H9 (cell line): Measurements from ENCODE around the gene HIPK1. TPM values are rescaled to one million over a fixed set of nuclear protein-coding genes. Genes with fewer than 3 reads are reported as not detected.
A peak's percentile ranks its signal among the peaks of the same experiment; 100 is the strongest.

ENCODE experiments used
- DNase-seq: peaks from one replicate; pipeline ENCODE4 v3.0.0-alpha.2; 2017
- H2AFZ ChIP-seq: one replicate; pipeline ENCODE4 v1.6.1; 2013; ENCODE audit warnings: mild to moderate bottlenecking, low read length, control low read depth, moderate library complexity
- H2AK5ac ChIP-seq: 2 replicates; pipeline ENCODE4 v1.6.1; 2013; ENCODE audit warnings: low read length, control low read depth, mixed read lengths; ENCODE audit not compliant: insufficient read length
- H2BK120ac ChIP-seq: one replicate; pipeline ENCODE4 v1.6.1; 2013; ENCODE audit warnings: low read depth, mild to moderate bottlenecking, low read length, control low read depth, inconsistent platforms; ENCODE audit not compliant: poor library complexity, severe bottlenecking
- H2BK12ac ChIP-seq: 2 replicates; pipeline ENCODE4 v1.6.1; 2013; ENCODE audit warnings: low read length, control low read depth, mixed read lengths, low read depth; ENCODE audit not compliant: insufficient read length
- H2BK15ac ChIP-seq: 2 replicates; pipeline ENCODE4 v1.6.1; 2013; ENCODE audit warnings: low read depth, low read length, control low read depth
- H2BK20ac ChIP-seq: one replicate; pipeline ENCODE4 v1.6.1; 2013; ENCODE audit warnings: low read depth, mild to moderate bottlenecking, low read length, control low read depth, inconsistent platforms; ENCODE audit not compliant: poor library complexity, severe bottlenecking
- H2BK5ac ChIP-seq: 2 replicates; pipeline ENCODE4 v1.6.1; 2013; ENCODE audit warnings: low read length, control low read depth, mixed read lengths; ENCODE audit not compliant: insufficient read length
- H3K14ac ChIP-seq: 2 replicates; pipeline ENCODE4 v1.6.1; 2013; ENCODE audit warnings: low read length, control low read depth; ENCODE audit not compliant: insufficient read depth
- H3K18ac ChIP-seq: 2 replicates; pipeline ENCODE4 v1.6.1; 2013; ENCODE audit warnings: low read depth, mild to moderate bottlenecking, mixed read lengths, low read length, control low read depth; ENCODE audit not compliant: insufficient read length
- H3K23ac ChIP-seq: 2 replicates; pipeline ENCODE4 v1.6.1; 2013; ENCODE audit warnings: low read length, control low read depth, mixed read lengths, low read depth; ENCODE audit not compliant: insufficient read length
- H3K23me2 ChIP-seq: 2 replicates; pipeline ENCODE4 v1.6.1; 2013; ENCODE audit warnings: low read depth, mild to moderate bottlenecking, mixed read lengths, low read length, control low read depth; ENCODE audit not compliant: insufficient read length, poor library complexity, severe bottlenecking
- H3K27ac ChIP-seq: 2 replicates; pipeline ENCODE4 v1.5.1; 2013; ENCODE audit warnings: low read length, control low read depth, mixed read lengths, low read depth; ENCODE audit not compliant: insufficient read length
- H3K27me3 ChIP-seq: 2 replicates; pipeline ENCODE4 v1.6.1; 2013; ENCODE audit warnings: low read length, control low read depth, inconsistent platforms; ENCODE audit not compliant: insufficient read depth
- H3K4ac ChIP-seq: 2 replicates; pipeline ENCODE4 v1.6.1; 2013; ENCODE audit warnings: low read depth, mild to moderate bottlenecking, control low read depth, inconsistent platforms, low read length, moderate library complexity
- H3K4me1 ChIP-seq: 2 replicates; pipeline ENCODE4 v1.6.1; 2013; ENCODE audit warnings: low read length, control low read depth, inconsistent platforms; ENCODE audit not compliant: insufficient read depth
- H3K4me2 ChIP-seq: 2 replicates; pipeline ENCODE4 v1.6.1; 2013; ENCODE audit warnings: low read length, control low read depth, mixed read lengths; ENCODE audit not compliant: insufficient read length, insufficient read depth
- H3K56ac ChIP-seq: 2 replicates; pipeline ENCODE4 v1.6.1; 2013; ENCODE audit warnings: low read depth, mild to moderate bottlenecking, mixed read lengths, low read length, control low read depth; ENCODE audit not compliant: insufficient read length
- H3K79me1 ChIP-seq: 2 replicates; pipeline ENCODE4 v1.6.1; 2013; ENCODE audit warnings: low read depth, mild to moderate bottlenecking, moderate library complexity, low read length, control low read depth, inconsistent platforms; ENCODE audit not compliant: insufficient read depth, poor library complexity, severe bottlenecking
- H3K79me2 ChIP-seq: 2 replicates; pipeline ENCODE4 v1.6.1; 2013; ENCODE audit warnings: low read length, control low read depth, inconsistent platforms; ENCODE audit not compliant: insufficient read depth
- H3K9ac ChIP-seq: 2 replicates; pipeline ENCODE4 v1.6.1; 2013; ENCODE audit warnings: low read length, control low read depth, mixed read lengths; ENCODE audit not compliant: insufficient read length; ENCODE audit errors: extremely low read depth
- H3K9me3 ChIP-seq: one replicate; pipeline ENCODE4 v1.6.1; 2013; ENCODE audit warnings: low read depth, low read length, inconsistent platforms; ENCODE audit not compliant: control insufficient read depth
- H3T11ph ChIP-seq: one replicate; pipeline ENCODE4 v1.6.1; 2013; ENCODE audit warnings: mild to moderate bottlenecking, low read length, control low read depth, inconsistent platforms
- H4K20me1 ChIP-seq: one replicate; pipeline ENCODE4 v1.6.1; 2013; ENCODE audit not compliant: control insufficient read depth, insufficient read length, insufficient read depth
- H4K5ac ChIP-seq: 2 replicates; pipeline ENCODE4 v1.6.1; 2013; ENCODE audit warnings: low read depth, mild to moderate bottlenecking, mixed read lengths, low read length, control low read depth; ENCODE audit not compliant: insufficient read length
- H4K8ac ChIP-seq: replicated peaks from 2 replicates; pipeline ENCODE4 v1.6.1; 2013; ENCODE audit warnings: low read length, control low read depth, mixed read lengths, low read depth; ENCODE audit not compliant: insufficient read length
- H4K91ac ChIP-seq: 2 replicates; pipeline ENCODE4 v1.6.1; 2013; ENCODE audit warnings: low read depth, mild to moderate bottlenecking, moderate library complexity, mixed read lengths, low read length, control low read depth; ENCODE audit not compliant: insufficient read length
- H3K27ac Mint-ChIP-seq, 3 experiments: 2 replicates in 2 of 3; 3 replicates in 1 of 3; pipeline ENCODE4 v1.8.0; 2020 to 2021; ENCODE audit warnings: mixed read lengths in 3 of 3, mild to moderate bottlenecking in 1 of 3, moderate library complexity in 1 of 3
- H3K27me3 Mint-ChIP-seq: 2 replicates; pipeline ENCODE4 v1.8.0; 2021; ENCODE audit warnings: low read depth, mild to moderate bottlenecking, moderate library complexity, mixed read lengths
- H3K36me3 Mint-ChIP-seq, 3 experiments: 2 replicates in 2 of 3; 3 replicates in 1 of 3; pipeline ENCODE4 v1.8.0; 2020 to 2021; ENCODE audit warnings: low read depth in 3 of 3, mixed read lengths in 3 of 3; ENCODE audit not compliant: insufficient read depth in 1 of 3
- H3K4me1 Mint-ChIP-seq, 2 experiments: 2 replicates each; pipeline ENCODE4 v1.8.0; 2020; ENCODE audit warnings: mixed read lengths in 2 of 2
- H3K4me3 Mint-ChIP-seq, 2 experiments: 2 replicates in 1 of 2; 3 replicates in 1 of 2; pipeline ENCODE4 v1.8.0; 2020 to 2021; ENCODE audit warnings: mild to moderate bottlenecking in 2 of 2, mixed read lengths in 2 of 2, moderate library complexity in 1 of 2
- H3K9me3 Mint-ChIP-seq, 2 experiments: 2 replicates in 1 of 2; 3 replicates in 1 of 2; pipeline ENCODE4 v1.8.0; 2020; ENCODE audit warnings: mild to moderate bottlenecking in 2 of 2, mixed read lengths in 2 of 2, moderate library complexity in 1 of 2
- CTCF ChIP-seq: fragments of 200-600 bp; sonication (generic); conservative IDR thresholded peaks from 3 replicates; pipeline ENCODE4 v1.8.0; 2021; ENCODE audit warnings: antibody characterized with exemption, mild to moderate bottlenecking
- WGBS: extraction: QIAGEN DNeasy Blood & Tissue Kit; methylation state at CpG from one replicate; pipeline ENCODE4 v1.1.7; 2013; ENCODE audit warnings: missing lambda C conversion rate, low lambda C conversion rate, mixed read lengths; ENCODE audit not compliant: insufficient read length; ENCODE audit errors: extremely low coverage; 5-methylcytosine and 5-hydroxymethylcytosine counted together
- total RNA-seq: library from RNA; stranded (reverse); gene quantifications from 2 replicates; pipeline ENCODE4 v1.2.1, GENCODE V29; 2021

Gene HIPK1
- total RNA-seq, 1 experiment from 2014 or later = 65.7 TPM

GRCh38 chr1:113946678-113947387 lies 17.7 kb downstream of the HIPK1 start:
- no peak for TF ChIP-seq CTCF
- no peak overlapping the region for H4K8ac ChIP-seq
- H3K4ac ChIP-seq = no peak overlapping the region
- H4K20me1 ChIP-seq = no peaks in the 10 kb centered on the region
- DNase-seq = no peak
- no peak overlapping the region for H2BK20ac ChIP-seq
- no peak overlapping the region for H2BK12ac ChIP-seq
- no peak overlapping the region for H3T11ph ChIP-seq
- H3K18ac ChIP-seq = no peak overlapping the region
- H3K14ac ChIP-seq = no peak overlapping the region
- no CpG with 5 or more reads among the region's 3 CpGs for WGBS
- H2BK5ac ChIP-seq = no peak overlapping the region
- no peak overlapping the region for H3K23ac ChIP-seq
- Mint-ChIP-seq H3K27me3 (no peaks in the 10 kb centered on the region), H3K27ac (peak overlapping the region in 1 of 3 experiments; percentile 3; a peak in 1 of 7 replicates), H3K4me1 (peaks cover 20 to 24% of the 10 kb centered on the region in 2 experiments), H3K36me3 (peaks cover 5 to 21% (median 9%) of the 10 kb centered on the region in 3 experiments; a peak in 6 of 7 replicates), H3K9me3 (no peaks in the 10 kb centered on the region), H3K4me3 (no peak overlapping the region)
- H3K79me1 ChIP-seq = peaks cover 9% of the 10 kb centered on the region
- H3K27ac ChIP-seq = no peak overlapping the region
- H4K91ac ChIP-seq = no peak overlapping the region
- H3K56ac ChIP-seq = no peak overlapping the region
- no peak overlapping the region for H2BK120ac ChIP-seq
- H2AFZ ChIP-seq = no peak overlapping the region
- no peak overlapping the region for H3K4me2 ChIP-seq
- no peak overlapping the region for H2BK15ac ChIP-seq
- H3K4me1 ChIP-seq = peaks cover 3% of the 10 kb centered on the region; the same call in 1 of the 2 replicates
- H4K5ac ChIP-seq = no peak overlapping the region
- no peaks in the 10 kb centered on the region for H3K23me2 ChIP-seq
- no peaks in the 10 kb centered on the region for H3K9me3 ChIP-seq
- no peak overlapping the region for H2AK5ac ChIP-seq
- H3K79me2 ChIP-seq = no peaks in the 10 kb centered on the region; the same call in 1 of the 2 replicates
- H3K9ac ChIP-seq = no peak overlapping the region
- H3K27me3 ChIP-seq = no peaks in the 10 kb centered on the region
